Stimulated activated naive CD4-positive, alpha-beta T cell treated with Interleukin-2 at 50 U/mL for 16 hours (primary cell): Measurements from ENCODE around the gene KAT8.
"Not testable (repeated sequence)": the region's sequence is repeated elsewhere in the genome, so short reads cannot be mapped to it uniquely, and the experiment has no call there.

Source experiments
- DNase-seq: peaks from one replicate; lab custom pipeline; 2025; lab: John Stamatoyannopoulos, UW

The KAT8 gene

GRCh38 chr16:31131841-31132271 lies 14.4 kb downstream of the KAT8 start:
- no peak for DNase-seq

DNA sequence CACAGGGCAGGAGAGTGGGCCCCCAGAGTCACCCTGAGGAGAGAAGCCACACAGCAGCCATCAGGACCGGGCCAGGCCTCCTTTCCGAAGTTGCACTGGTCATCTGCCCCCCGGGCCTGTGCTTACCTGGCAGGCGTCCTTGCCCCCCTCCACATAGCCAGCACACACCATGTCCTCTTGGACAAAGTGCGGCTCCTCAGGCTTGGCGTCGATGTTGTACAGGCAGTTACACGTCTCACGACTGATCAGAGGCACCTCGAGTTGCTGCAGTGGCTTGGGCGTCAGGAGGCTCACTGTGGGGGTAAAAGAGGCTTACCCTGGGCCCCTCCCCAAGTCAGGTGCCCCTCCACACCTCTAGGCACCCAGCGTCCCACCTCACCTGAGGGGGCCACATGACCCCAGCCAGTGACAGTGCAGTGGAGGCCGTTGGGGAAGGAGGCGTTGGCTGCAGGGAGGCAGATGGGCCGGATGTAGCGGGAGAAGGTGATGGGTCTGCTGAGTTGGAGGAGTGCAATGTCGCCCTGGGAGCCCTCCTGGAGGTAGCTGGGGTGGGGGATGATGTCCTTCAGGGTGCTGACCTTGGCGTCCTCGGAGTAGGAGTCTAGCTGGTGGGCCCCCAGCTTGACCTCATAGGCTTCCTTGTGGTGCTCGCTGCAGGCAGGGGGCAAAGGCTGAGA lies 15.0 kb downstream of the KAT8 start:
- DNase-seq: no peak

DNA sequence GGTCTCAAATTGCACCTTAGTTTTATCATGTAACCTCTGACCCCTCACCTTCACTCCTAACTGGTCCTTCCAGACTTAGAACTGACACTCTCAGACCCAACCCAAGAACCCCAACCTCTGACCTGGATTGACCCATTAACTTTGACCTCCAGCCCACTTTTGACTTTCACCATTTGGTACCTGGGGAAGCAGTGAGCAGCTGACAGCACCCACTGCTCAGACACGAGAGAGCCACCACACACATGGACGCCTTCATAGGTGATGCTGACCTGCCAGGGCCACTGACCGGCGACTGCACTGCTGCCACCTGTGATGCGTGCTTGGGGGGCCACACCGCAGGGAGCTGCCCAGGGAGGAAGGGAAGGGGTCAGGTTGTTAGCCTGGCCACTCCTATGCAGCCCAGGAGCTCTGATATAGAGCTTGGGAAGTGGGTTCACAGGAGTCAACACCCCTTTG lies 15.6 kb downstream of the KAT8 start:
- no peak for DNase-seq

DNA sequence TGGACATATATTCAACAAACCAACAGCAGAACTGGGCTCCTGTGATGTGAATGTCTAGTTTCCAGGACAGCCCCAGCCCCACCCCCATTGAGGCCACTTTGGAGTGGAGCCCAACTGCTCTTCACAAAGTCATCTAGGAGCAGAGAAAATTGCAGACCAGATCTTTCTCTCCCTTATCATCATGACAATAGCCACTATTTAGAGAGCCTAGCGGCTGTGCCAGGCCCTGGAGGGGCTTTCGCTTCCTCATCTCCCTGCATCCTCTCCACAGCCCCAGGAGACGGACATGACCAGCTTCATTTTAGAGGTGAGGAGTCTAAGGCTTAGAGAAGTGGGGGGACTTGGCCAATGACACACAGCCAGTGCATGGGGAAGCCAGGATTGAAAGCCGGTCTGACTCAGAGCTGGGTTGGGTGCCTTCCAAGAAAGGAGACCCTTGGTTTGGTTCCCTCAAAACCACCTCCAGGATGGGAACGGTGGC lies 16.7 kb downstream of the KAT8 start:
- DNase-seq: no peak

DNA sequence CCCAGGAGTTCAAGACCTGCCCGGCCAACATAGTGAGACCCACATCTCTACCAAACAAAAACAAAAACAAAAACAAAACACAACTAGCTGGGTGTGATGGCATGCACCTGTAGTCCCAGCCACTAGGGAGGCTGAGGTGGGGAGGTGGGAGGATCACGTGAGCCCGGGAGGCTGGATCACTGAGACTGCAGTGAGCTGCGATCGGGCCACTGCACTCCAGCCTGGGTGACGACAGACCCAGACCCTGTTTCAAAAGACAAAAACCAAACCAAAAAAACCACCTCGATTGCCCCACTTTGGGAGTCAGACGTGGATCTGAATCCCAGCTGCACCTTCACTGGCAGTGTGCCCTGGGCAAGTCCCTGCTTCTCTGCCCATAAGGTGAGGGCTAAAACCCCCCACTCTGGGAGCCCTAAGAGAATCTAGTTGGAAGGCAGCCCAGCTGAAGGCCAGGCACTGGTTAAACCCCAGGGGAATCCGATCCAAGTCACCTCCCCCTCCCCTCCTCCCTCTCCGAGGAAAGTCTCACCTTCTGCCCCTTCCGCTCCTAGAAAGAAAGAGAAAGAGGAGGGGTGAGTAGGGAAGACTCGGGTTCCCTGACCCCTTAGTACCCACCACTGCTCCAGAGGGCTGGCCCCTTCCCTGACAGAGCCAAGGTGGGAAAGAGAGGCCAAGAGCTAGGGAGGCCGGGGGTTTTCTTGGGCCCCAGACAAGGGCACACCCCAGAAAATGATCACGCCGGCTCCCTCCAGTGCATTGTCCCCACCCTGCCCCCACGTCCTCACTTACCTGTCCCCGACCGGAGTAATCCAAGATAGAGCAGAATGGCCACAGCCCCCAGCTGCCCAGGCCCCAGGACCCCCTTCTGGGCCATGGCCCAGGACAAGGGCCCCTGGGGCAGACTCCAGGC lies 17.4 kb downstream of the KAT8 start:
- DNase-seq: no peak

GRCh38 chr16:31135535-31136286 lies 18.2 kb downstream of the KAT8 start, which contains the start of gene PRSS8:
PRSS8 (minus strand) TSS chr16:31135727; CDS start chr16:31135498, 229 bp downstream.
- no peak for DNase-seq

DNA sequence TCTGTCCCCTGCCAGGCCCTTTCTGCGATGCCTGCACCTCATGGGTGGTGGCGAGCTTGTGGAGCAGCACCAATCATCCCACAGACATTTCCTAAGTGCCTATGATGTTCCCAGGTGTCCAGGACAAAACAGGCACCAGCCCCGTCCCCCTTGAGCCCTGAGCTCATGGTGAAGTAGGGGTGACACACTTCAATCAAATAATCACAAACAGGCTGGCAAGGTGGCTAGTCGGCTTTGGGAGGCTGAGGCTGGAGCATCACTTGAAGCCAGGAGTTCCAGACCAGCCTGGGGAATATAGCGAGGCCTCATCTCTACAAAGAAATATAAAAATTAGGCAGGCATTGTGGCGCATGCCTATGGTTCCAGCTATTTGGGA lies 18.8 kb downstream of the KAT8 start:
- no peak for DNase-seq

GRCh38 chr16:31136822-31137499 lies 19.5 kb downstream of the KAT8 start:
- not testable (repeated sequence) for DNase-seq

GRCh38 chr16:31138621-31139578 lies 21.4 kb downstream of the KAT8 start:
- no peak for DNase-seq

- not testable (repeated sequence) for DNase-seq
Measured at GRCh38 chr16:31141071-31141469, 23.6 kb downstream of the KAT8 start.

DNA sequence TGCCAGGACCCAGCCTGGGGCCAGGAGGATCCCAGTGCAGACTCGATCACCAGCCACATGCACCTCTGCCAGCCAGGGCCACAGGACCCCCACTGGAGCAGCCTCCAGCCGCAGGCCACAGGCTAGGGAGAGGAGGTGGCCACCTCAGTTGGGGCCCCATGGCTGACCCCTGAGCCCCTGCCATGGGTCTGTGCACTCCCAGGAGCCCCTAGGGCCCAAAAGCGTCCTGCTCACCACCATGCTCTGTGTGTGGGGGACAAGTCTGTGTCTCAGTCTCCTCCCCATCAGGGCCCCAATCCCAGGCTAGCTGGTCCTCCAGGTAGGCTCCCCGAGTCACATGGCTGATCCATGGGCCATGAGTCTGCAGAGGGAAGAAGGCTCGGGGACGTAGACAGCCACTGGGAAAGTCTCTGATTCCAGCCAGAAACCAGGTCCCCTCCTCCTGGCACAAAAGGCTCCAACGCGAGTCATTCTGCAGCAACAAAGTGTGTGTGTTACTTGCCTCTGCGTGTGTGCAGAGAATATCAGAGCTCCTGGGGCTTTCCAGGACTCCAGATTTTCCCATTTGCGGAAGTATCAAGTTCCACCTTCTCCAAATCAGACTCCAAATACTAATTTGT lies 24.1 kb downstream of the KAT8 start:
- DNase-seq: no peak

DNA sequence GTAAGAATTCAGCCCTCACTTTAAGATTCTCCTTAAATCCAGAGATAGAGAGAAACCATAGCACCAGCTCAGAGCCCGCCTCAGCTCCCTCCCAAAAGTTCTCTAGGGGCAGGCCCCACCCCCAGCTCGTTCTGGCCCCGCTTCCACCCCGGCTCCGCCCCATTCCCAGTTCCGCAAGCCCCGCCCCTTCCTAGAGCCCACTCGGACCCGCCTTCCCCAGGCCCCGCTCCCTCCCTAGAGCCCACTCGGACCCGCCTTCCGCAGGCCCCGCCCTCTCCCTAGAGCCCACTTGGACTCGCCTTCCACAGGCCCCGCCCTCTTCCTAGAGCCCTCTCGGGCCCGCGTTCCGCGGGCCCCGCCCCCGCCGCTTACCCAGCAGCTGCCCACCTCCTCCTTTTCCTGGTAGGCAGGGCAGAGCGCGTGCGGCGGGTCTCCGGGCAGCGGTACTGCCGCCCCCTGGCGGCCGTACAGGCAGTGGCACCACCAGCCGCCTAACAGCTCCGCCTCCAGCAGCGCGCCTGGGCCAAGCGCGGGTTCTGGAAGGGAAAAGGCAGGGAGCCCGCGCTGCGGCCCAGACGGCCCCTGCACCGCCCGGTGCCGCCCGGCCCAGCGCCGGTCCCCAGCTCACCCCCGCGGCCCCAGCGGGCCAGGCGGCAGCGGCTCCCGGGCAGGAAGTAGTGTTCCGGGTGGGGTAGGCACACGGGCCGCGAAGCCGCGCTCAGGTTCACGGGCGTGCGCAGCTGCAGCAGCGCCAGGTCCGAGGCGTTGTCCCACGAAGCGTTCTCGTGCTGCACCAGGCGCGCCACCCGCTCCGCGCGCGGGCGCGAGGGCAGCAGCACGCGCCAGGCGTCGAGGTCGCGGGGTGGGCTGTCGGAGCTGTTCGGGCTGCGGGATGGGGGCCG lies 24.9 kb downstream of the KAT8 start:
- peak; percentile 99 for DNase-seq

GRCh38 chr16:31143011-31143693 lies 25.7 kb downstream of the KAT8 start:
- DNase-seq: no peak

GRCh38 chr16:31143694-31144148 lies 26.3 kb downstream of the KAT8 start:
- DNase-seq: no peak

GRCh38 chr16:31144418-31144817 lies 27.0 kb downstream of the KAT8 start:
- not testable (repeated sequence) for DNase-seq

GRCh38 chr16:31145398-31145990 lies 28.0 kb downstream of the KAT8 start:
- DNase-seq: no peak

DNA sequence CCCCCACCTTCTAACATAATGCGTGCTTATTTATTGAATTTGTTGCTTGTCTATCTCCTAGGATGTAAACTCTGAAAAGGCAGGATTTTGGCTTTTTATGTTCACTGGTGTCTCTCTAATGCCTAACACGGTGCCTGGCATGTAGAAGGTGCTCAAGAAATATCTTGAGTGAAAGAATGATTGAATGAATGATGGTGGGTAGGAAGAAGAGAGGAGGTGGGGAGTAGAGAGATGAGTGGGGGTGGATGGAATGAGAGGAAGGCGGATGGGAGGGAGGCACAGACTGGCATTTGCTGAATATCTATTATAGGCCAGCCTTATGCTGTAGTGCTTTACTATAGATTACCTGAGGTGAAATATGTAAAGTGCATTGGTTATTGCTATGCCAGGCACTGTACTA lies 30.1 kb downstream of the KAT8 start:
- no peak for DNase-seq

DNA sequence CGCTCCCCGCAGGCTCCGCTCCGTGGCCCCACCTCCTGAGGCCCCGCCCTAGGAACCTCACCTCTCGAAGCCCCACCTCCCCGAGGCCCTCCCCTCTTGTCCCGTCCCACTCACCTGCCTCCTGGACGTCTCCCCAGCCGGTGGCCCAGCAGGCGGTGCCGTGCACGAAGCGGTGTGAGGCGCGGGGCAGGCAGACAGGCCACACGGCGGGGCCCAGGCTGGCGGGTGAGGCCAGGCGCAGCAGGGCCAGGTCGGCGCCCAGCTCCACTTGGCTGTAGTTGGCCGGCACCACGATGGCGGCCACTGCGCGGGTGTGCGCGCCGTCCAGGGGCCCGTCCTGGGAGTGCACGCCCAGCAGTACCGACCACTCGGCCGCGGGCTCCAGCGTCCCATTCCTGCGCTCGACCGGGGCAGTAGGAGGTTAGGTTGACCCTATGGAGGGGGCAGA lies 30.8 kb downstream of the KAT8 start:
- DNase-seq: no peak
